Endometrial microvascular endothelial cells (primary cell): ENCODE data around the gene CHD5. TPM values are rescaled to one million over a fixed set of nuclear protein-coding genes. Genes with fewer than 3 reads are reported as not detected.

Experiments
- in situ Hi-C: cut with HindIII; loops from 2 replicates; pipeline ENCODE4 v1.10.0; 2017; ENCODE audit warnings: low sequenced_read_pairs, low pct_unique_long_range_greater_than_20kb; ENCODE audit errors: inconsistent ontology term
- total RNA-seq: library from RNA; depleted of rRNA; stranded (reverse); fragments of >200 nt; gene quantifications from one replicate; pipeline ENCODE4 v1.2.3, GENCODE V29; 2015; ENCODE audit errors: inconsistent ontology term

Gene CHD5
- total RNA-seq, 1 donor from 2014 or later: not detected

DNA sequence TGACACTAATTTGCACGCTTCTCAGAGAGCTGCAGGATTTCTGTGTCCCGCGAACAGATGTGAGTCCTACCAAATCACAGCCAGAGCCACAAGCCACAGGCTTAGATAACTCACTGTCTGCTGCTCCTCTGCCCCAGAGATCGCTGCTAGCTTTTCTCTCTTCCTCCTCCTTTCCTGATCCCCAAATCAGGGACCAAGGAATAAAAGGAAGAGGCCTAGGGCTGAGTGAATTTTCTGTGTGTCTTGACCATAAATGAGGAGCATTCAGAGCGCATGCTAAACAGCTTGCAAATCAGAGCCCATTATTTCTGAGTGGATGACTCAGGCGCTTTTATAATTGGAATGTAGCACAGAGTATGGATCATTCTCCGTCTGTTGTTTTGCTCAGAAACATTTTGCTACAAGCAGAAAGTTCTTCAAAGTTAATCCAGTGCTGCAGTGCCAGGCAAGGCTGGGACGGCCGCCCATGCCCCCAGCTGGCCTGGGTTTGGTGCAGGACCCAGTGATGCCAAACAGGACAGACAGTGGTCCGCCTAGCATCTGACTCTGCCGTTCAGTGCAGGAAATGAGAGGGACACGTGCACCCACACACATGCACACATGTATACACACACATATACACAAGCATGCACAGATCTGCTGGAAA, 96.2 kb downstream of the CHD5 start:
- in situ Hi-C loops: no loop called here

DNA sequence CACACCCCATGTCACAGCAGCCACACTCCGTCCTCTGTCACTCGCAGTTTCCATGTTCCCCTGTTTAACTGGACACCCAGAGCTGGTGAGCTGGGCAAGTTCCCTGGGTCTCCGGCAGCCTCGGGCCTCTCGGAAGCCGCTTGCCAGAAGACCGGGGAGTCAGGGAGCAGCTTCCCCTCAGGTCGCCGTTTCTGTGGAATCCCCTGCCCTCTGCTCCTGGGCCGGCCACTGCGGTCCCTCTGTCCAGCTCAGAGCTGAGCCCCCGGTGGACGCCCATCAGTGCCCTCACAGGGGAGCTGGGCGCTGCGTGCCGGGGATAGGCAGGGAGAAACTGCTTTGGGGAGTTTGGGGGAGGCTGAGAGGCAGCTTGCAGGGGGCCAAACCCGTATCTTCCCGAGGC, 96.7 kb downstream of the CHD5 start:
- in situ Hi-C loops: no loop called here

DNA sequence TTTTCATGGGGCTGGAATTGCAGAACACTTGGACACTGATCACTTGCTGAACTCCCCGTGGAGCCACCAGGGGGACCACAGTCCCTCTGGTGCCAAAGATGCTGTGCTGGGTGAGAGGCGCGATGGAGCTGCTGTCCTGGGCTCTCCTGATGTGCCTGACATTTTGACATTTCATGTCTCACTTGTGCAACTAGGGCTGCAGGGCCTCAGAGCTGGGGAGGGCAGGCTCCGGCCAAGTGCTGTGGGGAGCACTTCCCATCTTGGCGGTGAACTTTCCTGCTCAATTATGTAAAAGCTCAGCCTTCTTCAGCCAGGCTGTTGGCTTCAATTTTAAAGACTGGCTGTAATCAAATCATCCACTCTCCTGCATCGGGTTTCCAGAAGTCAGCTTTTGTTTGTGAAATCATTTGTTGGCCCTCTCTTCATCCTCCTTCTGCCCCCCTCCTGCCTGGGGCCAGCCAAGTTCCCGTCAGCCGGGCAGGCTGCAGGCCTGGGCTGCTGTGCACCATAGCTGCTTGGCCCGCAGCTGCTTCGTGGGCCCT, 97.6 kb downstream of the CHD5 start:
- in situ Hi-C loops: no loop called here

DNA sequence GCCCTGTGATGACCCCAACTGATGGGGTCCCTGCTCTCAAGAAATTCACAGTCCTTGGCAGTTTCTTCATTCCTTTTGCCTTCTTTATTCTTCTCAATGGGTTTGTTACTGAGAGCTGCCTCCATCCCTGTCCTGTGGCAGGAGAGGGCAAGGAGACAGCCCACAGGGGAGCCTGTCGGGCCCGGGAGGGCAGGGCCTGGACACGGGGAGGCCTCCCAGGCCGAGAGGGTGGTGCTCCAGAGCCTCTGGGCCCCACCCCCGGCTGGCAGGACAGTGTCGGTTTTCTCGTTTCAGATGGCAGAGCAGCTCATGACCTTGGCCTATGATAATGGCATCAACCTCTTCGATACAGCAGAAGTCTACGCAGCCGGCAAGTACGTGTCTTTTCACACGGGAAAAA, 98.2 kb downstream of the CHD5 start:
- in situ Hi-C loops: no loop called here

DNA sequence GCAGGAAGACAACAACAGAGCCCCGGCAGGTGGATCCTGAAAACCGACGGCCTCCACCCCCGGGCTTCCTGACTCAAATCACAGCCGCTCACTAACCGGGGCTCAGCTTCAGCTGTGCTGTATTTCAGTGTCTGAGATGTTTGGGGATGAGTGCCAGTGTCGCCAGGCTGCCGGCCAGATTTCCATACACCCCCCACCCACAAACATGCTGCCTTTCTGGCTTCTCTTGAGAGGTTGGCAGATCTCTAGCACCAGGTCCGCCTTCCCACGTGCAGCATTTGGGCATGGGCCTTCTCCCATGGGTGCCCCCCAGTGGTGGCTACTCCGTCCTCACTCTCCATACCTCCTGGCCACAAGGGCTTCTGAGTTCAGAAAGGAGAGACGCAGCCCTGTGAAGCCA, 99.7 kb downstream of the CHD5 start:
- in situ Hi-C loops: no loop called here

DNA sequence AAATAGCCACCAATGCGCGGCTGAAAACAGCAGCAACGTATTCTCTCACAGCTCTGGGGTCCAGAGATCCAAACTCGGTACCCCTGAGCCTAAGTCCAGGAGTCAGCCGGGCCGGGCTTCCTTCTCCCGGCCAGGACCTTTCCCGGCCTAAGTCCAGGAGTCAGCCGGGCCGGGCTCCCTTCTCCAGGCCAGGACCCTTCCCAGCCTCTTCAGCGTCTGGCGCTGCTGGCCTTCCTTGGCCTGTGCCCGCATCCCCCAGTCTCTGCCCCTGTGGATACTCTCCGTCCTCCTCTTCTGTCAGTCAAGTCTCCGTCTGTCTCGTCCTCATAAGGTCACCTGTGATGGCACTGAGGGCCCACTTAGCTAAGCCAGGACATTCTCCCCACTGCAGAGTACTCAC, 102.2 kb downstream of the CHD5 start:
- in situ Hi-C loops: loop anchor here (10.0 kb wide), 1 partner anchor 57 kb away; no protein-coding TSS in a partner anchor

DNA sequence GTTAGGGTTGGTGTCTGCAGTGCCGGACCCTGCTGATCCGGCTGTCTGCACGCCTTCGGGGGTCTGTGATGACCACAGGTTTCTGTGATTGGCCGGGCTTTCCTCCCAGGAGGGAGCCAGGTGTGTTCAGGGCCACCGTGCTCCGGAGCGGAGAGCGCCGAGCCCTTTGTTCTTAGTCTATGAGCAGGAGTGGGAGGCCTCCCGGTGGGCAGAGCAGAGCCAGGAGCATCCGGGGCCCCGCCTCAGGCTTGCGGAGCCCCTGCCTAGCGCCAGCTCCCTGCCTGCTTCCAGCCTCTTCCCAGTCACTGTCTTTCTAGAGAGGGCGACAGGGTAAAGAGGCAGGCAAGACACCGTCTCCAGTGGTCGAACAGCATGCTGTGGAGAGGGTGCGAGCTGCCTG, 102.6 kb downstream of the CHD5 start:
- in situ Hi-C loops: loop anchor here (10.0 kb wide), 1 partner anchor 57 kb away; no protein-coding TSS in a partner anchor

DNA sequence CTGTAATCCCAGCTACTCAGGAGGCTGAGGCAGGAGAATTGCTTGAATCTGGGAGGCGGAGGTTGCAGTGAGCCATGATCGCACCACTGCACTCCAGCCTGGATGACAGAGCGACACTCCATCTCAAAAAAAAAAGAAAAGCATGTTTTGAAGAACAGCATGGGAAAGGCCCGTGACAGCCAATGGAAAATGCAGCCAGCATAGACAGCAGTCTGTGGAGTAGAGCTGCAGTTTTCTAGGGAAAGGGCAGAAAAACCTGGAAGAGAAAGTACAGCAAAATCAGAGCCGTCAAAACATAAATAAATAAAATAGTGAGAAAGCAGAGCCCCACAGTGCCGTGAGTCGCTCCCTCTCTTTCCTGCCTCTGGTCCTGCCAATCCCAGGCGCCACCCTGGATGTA, 103.1 kb downstream of the CHD5 start:
- in situ Hi-C loops: loop anchor here (10.0 kb wide), 1 partner anchor 58 kb away; no protein-coding TSS in a partner anchor

DNA sequence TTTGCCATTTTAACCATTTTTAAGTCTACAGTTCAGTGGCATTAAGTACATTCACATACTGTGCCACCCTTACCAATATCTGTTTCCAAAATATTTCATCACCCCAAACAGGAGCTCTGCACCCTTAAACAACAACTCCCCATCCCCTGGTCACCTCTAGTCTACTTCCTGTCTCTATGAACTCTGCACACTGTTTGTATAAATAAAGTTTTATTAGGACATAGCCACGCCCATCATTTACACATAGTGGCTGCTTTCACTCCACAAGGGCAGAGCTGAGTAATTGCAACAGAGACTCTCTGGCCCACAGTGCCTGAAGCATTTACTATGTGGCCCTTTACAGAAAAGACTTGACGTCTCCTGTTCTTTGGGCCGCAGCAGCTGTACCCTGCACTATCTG, 104.4 kb downstream of the CHD5 start:
- in situ Hi-C loops: loop anchor here (10.0 kb wide), 1 partner anchor 59 kb away; no protein-coding TSS in a partner anchor

DNA sequence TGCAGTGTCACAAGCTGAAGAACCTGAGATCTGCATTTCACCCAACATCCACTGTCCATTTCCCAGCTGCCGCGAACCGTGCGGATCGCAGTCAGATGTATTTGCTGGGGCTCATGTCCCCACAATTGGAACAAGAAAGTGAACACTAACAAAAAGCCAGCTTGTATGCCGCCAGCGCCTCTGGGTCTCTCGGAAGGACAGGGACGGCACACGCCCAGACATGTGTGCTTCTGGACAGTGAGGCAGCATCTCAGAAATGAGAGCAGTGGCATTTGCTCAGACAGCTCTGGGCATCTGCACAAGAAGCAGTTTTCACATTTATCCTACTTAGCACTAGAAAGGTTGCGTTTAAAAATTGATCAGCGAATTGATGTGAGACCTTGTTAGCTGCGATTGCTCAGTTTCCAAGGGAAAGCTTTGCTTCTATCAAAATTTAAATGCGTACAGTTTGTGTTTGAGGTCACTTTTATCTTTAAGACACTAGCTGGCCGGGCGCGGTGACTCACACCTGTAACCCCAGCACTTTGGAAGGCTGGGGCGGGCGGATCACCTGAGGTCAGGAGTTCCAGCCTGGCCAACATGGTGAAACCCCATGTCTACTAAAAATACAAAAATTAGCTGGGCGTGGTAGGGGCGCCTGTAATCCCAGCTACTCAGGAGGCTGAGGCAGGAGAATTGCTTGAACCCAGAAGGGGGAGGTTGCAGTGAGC, 105.8 kb downstream of the CHD5 start:
- in situ Hi-C loops: loop anchor here (10.0 kb wide), 1 partner anchor 60 kb away; no protein-coding TSS in a partner anchor

DNA sequence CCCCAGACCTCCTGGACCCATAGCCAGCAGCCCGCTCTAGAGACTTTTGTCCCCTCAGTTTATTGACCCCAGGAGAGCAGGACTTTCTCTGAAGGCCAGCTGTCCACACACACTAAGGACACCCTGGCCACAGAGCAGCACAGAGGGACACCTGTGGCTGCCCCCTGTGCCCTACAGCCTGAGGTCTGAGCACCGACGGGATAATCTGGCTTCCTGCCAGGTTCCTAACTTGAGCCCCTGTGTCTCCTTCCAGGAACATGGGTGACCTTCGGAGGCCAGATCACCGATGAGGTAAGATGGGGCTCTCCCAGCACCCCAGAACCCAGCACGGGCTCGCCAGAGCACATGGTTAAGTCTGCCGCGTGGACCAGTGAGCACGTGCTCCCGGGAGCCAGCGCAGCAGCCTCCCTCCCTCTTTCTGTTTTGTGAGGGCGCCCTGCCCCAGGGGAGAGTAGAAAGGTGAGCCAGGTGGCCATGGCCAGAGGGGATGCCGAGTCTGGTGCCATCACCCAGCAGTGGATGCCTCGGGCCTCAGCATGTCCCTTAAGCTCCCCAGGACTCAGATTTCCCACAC, 106.6 kb downstream of the CHD5 start:
- in situ Hi-C loops: loop anchor here (10.0 kb wide), 1 partner anchor 61 kb away; no protein-coding TSS in a partner anchor

DNA sequence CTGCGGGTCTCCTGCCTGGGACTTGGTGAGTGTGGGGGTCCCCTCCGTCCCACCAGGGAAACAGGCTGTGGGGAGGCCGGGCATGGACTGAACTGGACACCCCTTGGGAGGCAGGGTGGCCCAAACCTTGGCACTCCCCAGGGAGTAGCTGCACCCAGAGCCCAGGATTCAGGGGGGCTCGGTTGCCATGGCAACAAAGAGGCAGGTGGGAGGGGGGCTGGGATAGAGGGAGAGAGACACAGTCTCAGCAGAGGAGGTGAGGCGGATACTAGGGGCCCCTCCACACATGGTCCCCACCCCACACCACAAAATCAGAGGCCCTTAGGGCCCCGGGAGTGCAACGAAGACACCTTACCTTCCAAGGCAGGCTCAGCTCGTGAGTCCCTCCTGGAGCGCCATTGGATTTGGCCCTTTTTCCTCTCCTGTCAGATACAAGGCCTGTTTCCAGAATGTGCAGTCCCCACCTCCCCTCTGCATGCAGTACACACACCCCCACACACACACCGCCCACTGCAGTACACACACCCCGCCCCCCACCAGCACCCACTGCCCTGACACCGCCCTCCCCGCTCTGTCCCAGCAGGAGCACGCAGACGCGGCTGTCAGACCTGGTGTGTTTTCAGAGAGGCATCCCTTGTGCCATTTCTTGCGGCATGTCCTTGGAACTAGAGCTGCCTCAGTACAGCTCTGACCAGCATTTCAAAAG, 107.2 kb downstream of the CHD5 start:
- in situ Hi-C loops: loop anchor here (10.0 kb wide), 1 partner anchor 62 kb away; no protein-coding TSS in a partner anchor

DNA sequence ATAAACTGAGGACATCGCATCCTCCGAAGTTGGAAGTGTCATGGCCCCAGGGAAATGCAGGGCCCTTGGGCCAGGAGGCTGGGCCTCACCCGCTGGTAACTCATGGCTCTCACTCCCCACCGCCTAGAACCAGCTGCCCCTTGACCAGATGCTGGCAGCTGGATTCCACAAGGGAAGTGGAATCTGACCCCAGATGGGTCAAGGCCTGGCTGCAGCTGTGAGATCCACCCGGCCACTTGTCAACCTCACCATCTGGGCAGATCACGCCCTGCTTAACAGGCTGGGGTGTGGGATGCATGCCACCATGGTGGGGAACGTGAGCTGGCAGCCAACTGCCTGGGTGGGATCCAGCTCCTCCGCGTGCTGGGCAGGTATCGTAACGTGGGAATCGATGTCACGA, 108.9 kb downstream of the CHD5 start:
- in situ Hi-C loops: loop anchor here (10.0 kb wide), 1 partner anchor 64 kb away; no protein-coding TSS in a partner anchor

DNA sequence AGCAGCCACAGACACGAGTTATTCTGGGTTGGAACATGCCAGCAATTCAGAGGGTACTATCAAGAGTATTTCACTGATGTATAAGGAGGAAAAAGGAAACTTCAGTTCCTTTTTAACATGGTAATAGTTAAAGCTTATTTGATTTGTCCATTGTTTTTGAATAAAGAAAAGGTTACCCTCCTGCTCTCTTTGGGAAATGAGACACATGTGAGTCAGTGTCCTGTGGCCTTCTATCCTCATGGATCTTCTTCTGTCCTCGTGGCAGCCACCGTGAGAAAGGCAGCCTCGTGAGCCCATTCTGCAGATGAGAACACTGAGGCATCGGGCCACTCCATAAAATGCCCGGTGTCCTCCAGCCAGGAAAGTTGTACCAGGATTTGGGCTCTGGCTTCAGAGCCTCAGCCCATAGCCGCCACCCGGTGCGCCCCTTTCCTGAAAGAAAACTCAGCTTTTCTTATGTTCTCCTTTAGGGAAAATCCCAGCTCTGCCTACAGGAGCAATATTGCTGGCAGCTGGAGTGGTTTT, 109.6 kb downstream of the CHD5 start:
- in situ Hi-C loops: loop anchor here (10.0 kb wide), 1 partner anchor 64 kb away; no protein-coding TSS in a partner anchor

DNA sequence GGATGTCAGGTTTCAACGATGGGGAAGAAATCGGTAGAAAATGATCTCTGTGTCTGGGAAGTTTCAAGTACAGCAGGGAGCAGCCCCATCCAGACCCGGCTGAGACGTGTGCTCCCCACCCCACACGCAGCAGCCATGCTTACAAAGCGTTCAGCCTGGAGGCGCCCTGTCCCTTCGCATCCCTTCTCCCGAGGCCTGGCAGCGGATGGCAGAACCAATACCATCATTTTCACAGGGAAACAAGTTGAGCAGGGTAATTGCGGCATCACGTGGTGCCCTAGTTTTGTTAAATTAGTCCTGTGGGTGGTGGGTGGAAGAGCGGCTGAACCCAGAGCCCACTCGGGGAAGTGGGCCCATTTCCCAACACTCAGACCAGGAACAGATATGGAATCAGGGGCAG, 110.5 kb downstream of the CHD5 start:
- in situ Hi-C loops: no loop called here

DNA sequence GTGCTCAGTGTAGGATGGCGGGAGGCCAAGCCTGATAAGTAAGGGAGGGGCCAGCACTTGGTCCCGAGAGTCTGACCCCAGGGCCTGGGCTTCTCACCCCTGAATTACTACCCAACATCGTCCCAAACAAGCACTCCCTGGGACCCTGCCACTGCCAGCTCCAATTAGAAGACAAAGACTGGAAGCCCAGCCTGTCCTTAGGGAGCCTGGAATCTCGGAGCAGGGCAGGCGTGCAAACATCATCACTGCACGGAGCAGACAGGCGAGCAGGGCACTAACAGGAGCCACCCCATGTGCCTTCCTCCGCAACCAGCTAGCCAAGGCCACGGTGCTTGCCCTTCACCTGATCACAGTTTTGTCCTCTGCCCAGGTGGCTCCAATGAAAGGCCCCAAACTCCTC, 111.2 kb downstream of the CHD5 start:
- in situ Hi-C loops: no loop called here

DNA sequence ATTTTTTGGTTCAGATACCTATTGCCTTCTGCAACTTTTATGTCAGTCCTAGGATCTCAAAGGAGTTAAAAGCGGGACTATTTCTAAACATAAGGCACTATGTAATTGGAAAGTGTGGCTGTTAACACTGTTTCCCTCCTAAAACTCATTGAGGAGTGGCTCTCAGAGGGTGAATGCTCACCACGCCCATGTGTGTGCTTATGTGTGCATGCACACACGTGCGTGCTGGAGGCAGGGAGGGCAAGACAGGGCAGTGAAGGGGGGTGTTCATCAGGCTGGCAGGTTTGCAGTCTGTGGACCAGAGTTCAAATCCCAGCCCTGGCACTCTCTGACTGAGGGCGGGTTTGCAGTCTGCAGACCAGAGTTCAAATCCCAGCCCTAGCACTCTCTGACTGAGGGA, 112.0 kb downstream of the CHD5 start:
- in situ Hi-C loops: no loop called here

DNA sequence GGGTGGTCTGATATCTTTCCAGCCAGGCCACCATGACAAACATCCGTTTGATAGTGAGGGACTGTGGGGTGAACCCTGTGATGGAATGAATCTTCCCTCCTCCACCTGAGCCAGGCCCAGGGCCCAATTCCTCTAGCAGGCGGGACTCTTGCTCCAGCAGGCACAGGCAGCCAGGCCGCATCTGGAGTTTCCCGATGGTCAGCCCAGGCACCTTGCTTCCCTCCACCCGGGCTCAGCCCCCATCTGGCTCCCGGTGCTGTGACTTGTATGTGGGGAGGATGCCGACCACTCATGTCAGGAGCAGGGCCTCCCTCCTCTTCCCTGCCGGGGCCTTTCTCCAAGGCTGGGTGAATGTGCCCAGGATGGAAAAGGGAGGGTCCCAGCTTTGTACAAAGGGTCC, 113.4 kb downstream of the CHD5 start:
- in situ Hi-C loops: no loop called here
